Thyroid gland (tissue), 4 donors: ENCODE results near the gene YJU2. TPM values are rescaled to one million over a fixed set of nuclear protein-coding genes. Genes with fewer than 3 reads are reported as not detected.

Experiments
- DNase-seq, 2 donors: peaks; one replicate each; pipeline ENCODE4 v3.0.0-alpha.2; 2019
- H3K27ac ChIP-seq, 3 donors: fragments of 200-600 bp; sonication (generic); 1 replicate in 2 of 3; 2 replicates in 1 of 3; pipeline ENCODE4 v1.5.1; 2016 to 2019; ENCODE audit warnings: mild to moderate bottlenecking in 1 of 3, moderate library complexity in 1 of 3
- H3K27me3 ChIP-seq: fragments of 200-600 bp; sonication (generic); one replicate; pipeline ENCODE4 v1.5.1; 2019
- H3K36me3 ChIP-seq, 2 donors: fragments of 200-600 bp; sonication (generic); one replicate each; pipeline ENCODE4 v1.5.1; 2016 to 2019
- H3K4me1 ChIP-seq, 2 donors: fragments of 200-600 bp; sonication (generic); one replicate each; pipeline ENCODE4 v1.5.1; 2017 to 2019
- H3K4me3 ChIP-seq, 3 donors: fragments of 200-600 bp; sonication (generic); replicated peaks in 1 of 3; 1 replicate in 2 of 3; 2 replicates in 1 of 3; pipeline ENCODE4 v1.5.1; 2016; ENCODE audit warnings: mild to moderate bottlenecking in 1 of 3
- H3K9me3 ChIP-seq: fragments of 200-600 bp; sonication (generic); one replicate; pipeline ENCODE4 v1.5.1; 2017
- POLR2A ChIP-seq, 2 donors: fragments of 450-650 bp; IDR thresholded peaks; one replicate each; pipeline ENCODE4 v1.6.1; 2017; ENCODE audit warnings: antibody characterized with exemption in 2 of 2, mild to moderate bottlenecking in 2 of 2, moderate library complexity in 1 of 2
- WGBS, 2 donors: methylation state at CpG; one replicate each; pipeline ENCODE4 v1.1.5; 2017; 5-methylcytosine and 5-hydroxymethylcytosine counted together
- intact Hi-C: fragments of 100-400 bp; cut with DNase I; formaldehyde crosslinking; loops from one replicate; pipeline ENCODE4 v1.15.1; 2023
- total RNA-seq, 4 donors: library from RNA; depleted of rRNA; stranded (reverse); fragments of >200 nt; gene quantifications; one replicate each; pipeline ENCODE4 v1.2.3, GENCODE V29; 2016
- TF ChIP-seq, protein P1 (sequence below), 6 experiments: fragments of 200-600 bp in 3 of 6; fragments of 450-650 bp in 3 of 6; sonication (generic) in 3 of 6; IDR thresholded peaks; one replicate each; pipeline ENCODE4 v1.5.1; 2016 to 2019; ENCODE audit warnings: antibody characterized with exemption in 6 of 6, mild to moderate bottlenecking in 2 of 6, inconsistent platforms in 1 of 6, moderate library complexity in 1 of 6

YJU2 gene
- total RNA-seq, 4 donors from 2014 or later, result 25.9 to 34.1 (median 31.3) TPM

DNA sequence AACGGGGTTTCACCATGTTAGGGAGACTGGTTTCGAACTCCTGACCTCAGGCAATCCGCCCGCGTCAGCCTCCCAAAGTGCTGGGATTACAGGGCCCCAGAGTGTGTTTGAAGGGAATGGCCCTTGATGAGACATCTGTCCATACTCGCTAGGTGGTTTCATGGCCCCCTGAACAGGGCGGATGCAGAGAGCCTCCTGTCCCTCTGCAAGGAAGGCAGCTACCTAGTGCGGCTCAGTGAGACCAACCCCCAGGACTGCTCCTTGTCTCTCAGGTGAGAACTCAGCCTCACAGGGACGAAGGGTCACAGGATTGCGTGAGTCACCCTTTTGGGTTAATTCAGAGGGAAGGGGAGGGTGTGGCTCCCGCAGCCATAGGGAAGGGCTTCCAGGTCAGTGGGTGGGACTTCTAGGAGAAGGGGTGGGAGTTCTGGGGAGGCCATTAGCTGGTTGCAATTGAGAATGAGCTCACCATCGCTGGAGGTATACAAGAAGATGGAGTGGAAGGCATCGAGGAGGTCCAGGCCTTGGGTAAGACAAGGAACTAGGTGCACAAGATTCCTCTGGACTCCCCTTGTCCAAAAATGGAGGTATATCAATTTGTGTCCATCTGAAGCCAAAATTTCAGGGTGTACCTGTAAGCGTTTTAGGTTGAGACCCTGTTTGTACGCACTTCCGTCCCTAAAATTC, 41.4 kb downstream of the YJU2 start:
- no peaks in the 10 kb centered on the region for H3K4me1 ChIP-seq
- H3K9me3 ChIP-seq, result no peaks in the 10 kb centered on the region
- DNase-seq, result no peak
- H3K27me3 ChIP-seq, result no peaks in the 10 kb centered on the region
- TF ChIP-seq, protein P1, sequence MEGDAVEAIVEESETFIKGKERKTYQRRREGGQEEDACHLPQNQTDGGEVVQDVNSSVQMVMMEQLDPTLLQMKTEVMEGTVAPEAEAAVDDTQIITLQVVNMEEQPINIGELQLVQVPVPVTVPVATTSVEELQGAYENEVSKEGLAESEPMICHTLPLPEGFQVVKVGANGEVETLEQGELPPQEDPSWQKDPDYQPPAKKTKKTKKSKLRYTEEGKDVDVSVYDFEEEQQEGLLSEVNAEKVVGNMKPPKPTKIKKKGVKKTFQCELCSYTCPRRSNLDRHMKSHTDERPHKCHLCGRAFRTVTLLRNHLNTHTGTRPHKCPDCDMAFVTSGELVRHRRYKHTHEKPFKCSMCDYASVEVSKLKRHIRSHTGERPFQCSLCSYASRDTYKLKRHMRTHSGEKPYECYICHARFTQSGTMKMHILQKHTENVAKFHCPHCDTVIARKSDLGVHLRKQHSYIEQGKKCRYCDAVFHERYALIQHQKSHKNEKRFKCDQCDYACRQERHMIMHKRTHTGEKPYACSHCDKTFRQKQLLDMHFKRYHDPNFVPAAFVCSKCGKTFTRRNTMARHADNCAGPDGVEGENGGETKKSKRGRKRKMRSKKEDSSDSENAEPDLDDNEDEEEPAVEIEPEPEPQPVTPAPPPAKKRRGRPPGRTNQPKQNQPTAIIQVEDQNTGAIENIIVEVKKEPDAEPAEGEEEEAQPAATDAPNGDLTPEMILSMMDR (IDR thresholded peaks at IDR 0.05), result no peak
- TF ChIP-seq POLR2A (IDR thresholded peaks at IDR 0.05), result no peak
- no peak overlapping the region for H3K27ac ChIP-seq
- H3K4me3 ChIP-seq, result no peak overlapping the region
- WGBS, 2 donors, result 83 to 92% methylated on average over 16 of the region's 16 CpGs
- no peaks in the 10 kb centered on the region for H3K36me3 ChIP-seq
- intact Hi-C loops, result no loop called here

DNA sequence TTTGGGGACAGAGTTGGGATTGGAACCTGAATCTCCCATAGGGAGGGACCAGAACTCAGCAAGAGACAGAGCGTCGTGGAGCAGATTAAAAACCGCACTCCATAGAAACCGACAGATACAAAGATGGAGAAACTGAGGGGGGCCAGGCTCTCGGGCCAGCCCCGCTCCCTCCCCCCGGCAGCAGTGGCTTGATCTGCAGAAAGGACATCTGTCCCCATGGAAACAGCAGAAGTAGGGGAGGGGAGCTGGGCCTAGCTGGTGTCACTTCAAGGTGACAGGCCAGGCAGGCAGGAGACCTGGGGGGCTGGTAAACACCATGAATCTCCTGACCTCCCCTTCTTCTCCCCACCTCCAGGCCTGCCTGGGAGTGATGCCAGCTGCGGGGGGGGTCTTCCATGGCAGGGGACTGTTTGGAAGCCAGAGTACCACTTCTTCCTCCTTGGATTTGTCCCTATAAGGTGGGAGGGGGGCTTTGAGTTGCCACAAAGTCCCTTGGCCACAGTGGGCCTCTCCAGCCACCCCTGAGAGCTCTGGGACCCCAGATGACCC, 44.4 kb downstream of the YJU2 start:
- intact Hi-C loops, result no loop called here
- DNase-seq, result no peak
- Histone ChIP-seq H3K4me3 (no peak overlapping the region), H3K36me3 (no peaks in the 10 kb centered on the region), H3K27ac (no peak overlapping the region), H3K27me3 (no peaks in the 10 kb centered on the region), H3K9me3 (no peaks in the 10 kb centered on the region), H3K4me1 (no peaks in the 10 kb centered on the region)
- no peak for TF ChIP-seq POLR2A (IDR thresholded peaks at IDR 0.05)
- TF ChIP-seq, protein P1 (IDR thresholded peaks at IDR 0.05), result no peak
- WGBS, 2 donors, result 55 to 68% methylated on average over 7 to 8 of the region's 8 CpGs

DNA sequence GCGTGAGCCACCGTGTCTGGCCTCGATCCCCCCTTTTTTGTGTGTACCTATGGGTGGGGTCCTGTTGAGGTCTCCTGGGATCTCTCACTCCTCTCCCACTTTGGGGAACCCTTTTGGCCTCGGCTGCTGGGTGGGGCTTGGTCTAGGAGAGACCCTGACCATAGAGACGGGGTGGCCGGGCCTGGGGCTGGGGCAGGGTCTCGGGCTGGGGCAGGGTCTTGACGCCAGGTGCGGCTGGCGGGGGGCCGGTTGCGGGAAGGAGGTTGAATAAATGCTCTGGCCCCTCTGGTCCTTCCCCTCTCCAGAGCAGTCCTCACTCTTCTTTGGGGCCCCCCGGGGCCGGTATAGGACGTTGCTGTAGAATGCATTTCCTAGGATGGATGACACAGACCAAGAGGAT, 45.6 kb downstream of the YJU2 start:
- H3K27me3 ChIP-seq, result no peaks in the 10 kb centered on the region
- DNase-seq, result no peak

DNA sequence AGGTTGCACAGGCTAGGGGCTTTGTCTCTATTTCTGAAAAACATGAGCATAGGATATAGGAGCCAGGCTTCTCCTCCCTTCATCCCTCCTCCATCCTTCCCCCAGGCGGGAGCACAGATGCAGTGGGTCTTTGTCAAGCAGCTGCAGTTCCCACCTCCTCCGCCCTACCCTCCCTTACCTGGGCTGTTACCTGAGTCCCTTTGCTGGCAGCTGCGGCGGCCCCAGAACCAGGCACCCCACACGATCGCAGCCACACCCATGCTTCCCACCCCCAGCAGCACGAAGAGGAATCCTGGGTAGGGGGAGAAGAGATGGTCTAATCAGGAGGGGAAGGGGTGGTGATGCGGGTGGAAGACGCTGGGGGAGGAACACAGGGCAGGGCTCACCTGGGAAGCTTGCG, 47.5 kb downstream of the YJU2 start:
- 33 to 45% methylated on average over 10 of the region's 10 CpGs for WGBS, 2 donors
- H3K27me3 ChIP-seq, result no peaks in the 10 kb centered on the region
- no peaks in the 10 kb centered on the region for H3K4me1 ChIP-seq
- DNase-seq, result no peak
- no peak overlapping the region for H3K4me3 ChIP-seq
- intact Hi-C loops, result no loop called here
- H3K27ac ChIP-seq, result no peak overlapping the region
- no peaks in the 10 kb centered on the region for H3K36me3 ChIP-seq
- no peaks in the 10 kb centered on the region for H3K9me3 ChIP-seq
- TF ChIP-seq, protein P1 (IDR thresholded peaks at IDR 0.05), result no peak
- TF ChIP-seq POLR2A (IDR thresholded peaks at IDR 0.05), result no peak

More for the DNA sequence above, 45.6 kb downstream of the YJU2 start:
- WGBS, 2 donors, result 84 to 86% methylated on average over 11 to 12 of the region's 15 CpGs
- H3K4me1 ChIP-seq, result no peaks in the 10 kb centered on the region
- no peak overlapping the region for H3K4me3 ChIP-seq
- H3K9me3 ChIP-seq, result no peaks in the 10 kb centered on the region
- intact Hi-C loops, result no loop called here
- TF ChIP-seq, protein P1 (IDR thresholded peaks at IDR 0.05), result no peak
- no peak for TF ChIP-seq POLR2A (IDR thresholded peaks at IDR 0.05)
- H3K36me3 ChIP-seq, result no peaks in the 10 kb centered on the region
- no peak overlapping the region for H3K27ac ChIP-seq

DNA sequence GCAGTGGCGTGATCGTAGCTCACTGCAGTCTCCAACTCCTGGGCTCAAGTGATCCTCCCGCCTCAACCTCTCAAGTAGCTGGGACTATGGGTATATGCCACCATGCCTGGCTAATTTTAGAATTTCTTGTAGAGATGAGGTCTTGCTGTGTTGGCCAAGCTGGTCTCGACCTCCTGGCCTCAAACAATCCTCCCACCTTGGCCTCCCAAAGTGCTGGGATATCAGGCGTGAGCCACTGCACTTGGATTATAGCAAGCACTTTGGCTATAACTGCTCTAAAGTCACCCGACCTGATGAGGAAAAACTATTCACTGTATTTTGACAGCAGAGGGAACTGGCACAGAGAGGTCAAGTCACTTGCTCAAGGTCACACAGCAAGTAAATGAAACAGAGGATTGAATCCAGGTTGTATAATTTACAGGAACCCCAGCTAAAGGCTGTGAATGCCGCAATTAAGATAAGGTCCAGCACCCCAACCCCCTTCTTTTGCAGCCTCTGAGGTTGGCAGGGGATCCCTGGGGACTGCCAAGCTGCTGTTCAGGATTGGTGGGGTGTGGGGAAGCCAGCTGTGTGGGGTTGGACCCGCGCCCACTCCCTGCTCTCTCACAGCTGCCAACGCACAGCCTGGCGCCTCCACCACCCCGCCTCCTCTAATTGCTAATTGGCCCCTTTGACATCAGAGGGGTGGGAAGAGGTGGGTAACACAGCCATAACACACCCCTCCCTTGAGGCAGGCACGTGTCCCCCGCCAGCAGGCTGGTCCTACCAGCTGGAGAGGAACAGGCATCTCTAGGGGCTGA, 49.3 kb downstream of the YJU2 start:
- no peak overlapping the region for H3K27ac ChIP-seq
- no peaks in the 10 kb centered on the region for H3K36me3 ChIP-seq
- no peak for TF ChIP-seq POLR2A (IDR thresholded peaks at IDR 0.05)
- TF ChIP-seq, protein P1 (IDR thresholded peaks at IDR 0.05), result no peak
- no peaks in the 10 kb centered on the region for H3K27me3 ChIP-seq
- H3K4me3 ChIP-seq, result no peak overlapping the region
- intact Hi-C loops, result no loop called here
- H3K4me1 ChIP-seq, result no peaks in the 10 kb centered on the region
- no peaks in the 10 kb centered on the region for H3K9me3 ChIP-seq
- DNase-seq, result no peak
- 46 to 48% methylated on average over 14 of the region's 14 CpGs for WGBS, 2 donors
